Measurements from ENCODE around the gene TDRKH.

The TDRKH gene

GRCh38 chr1:151820940-151821339 lies 30.6 kb upstream of the TDRKH start:
- DNase-seq = peak; percentile 71

GRCh38 chr1:151819976-151820623 lies 29.8 kb upstream of the TDRKH start:
- no peak for DNase-seq

GRCh38 chr1:151819227-151819835 lies 29.0 kb upstream of the TDRKH start:
- DNase-seq = no peak

- DNase-seq = no peak
Measured at GRCh38 chr1:151817353-151817730, 27.0 kb upstream of the TDRKH start.

- no peak for DNase-seq
Measured at GRCh38 chr1:151816548-151817352, 26.4 kb upstream of the TDRKH start.

GRCh38 chr1:151815716-151816327 lies 25.5 kb upstream of the TDRKH start:
- no peak for DNase-seq

GRCh38 chr1:151814971-151815545 lies 24.8 kb upstream of the TDRKH start:
- no peak for DNase-seq

- no peak for DNase-seq
Measured at GRCh38 chr1:151814426-151814825, 24.1 kb upstream of the TDRKH start.

- no peak for DNase-seq
Measured at GRCh38 chr1:151813271-151813977, 23.1 kb upstream of the TDRKH start.

- no peak for DNase-seq
Measured at GRCh38 chr1:151811181-151811580, 20.9 kb upstream of the TDRKH start.

- no peak for DNase-seq
Measured at GRCh38 chr1:151809985-151810556, 19.8 kb upstream of the TDRKH start.

GRCh38 chr1:151809290-151809984 lies 19.1 kb upstream of the TDRKH start:
- DNase-seq = no peak

- no peak for DNase-seq
Measured at GRCh38 chr1:151807766-151808165, 17.5 kb upstream of the TDRKH start.

GRCh38 chr1:151807131-151807530 lies 16.8 kb upstream of the TDRKH start:
- no peak for DNase-seq

GRCh38 chr1:151806170-151806569 lies 15.9 kb upstream of the TDRKH start:
- no peak for DNase-seq

GRCh38 chr1:151805066-151805820 lies 14.9 kb upstream of the TDRKH start, which contains the start of gene LINGO4:
LINGO4 (minus strand) TSS chr1:151805419; CDS start chr1:151802704, 2,715 bp downstream.
- no peak for DNase-seq

- no peak for DNase-seq
Measured at GRCh38 chr1:151803915-151804314, 13.6 kb upstream of the TDRKH start.

- DNase-seq = peak; percentile 14
Measured at GRCh38 chr1:151803164-151803563, 12.9 kb upstream of the TDRKH start.

GRCh38 chr1:151802372-151802771 lies 12.1 kb upstream of the TDRKH start:
- no peak for DNase-seq

- no peak for DNase-seq
Measured at GRCh38 chr1:151801846-151802245, 11.5 kb upstream of the TDRKH start.

Data from NCI-H1092 treated with DMSO at 0.1 percent for 48 hours (cell line).